CD4-positive, alpha-beta T cell treated with Interleukin-17A for 1 hour (primary cell): ENCODE measurements around the gene RHOXF2.
"Not testable (repeated sequence)": the region's sequence is repeated elsewhere in the genome, so short reads cannot be mapped to it uniquely, and the experiment has no call there.

Experiments used
- DNase-seq: peaks from one replicate; pipeline ENCODE4 v3.0.0-alpha.2; 2020

The RHOXF2 gene, protein sequence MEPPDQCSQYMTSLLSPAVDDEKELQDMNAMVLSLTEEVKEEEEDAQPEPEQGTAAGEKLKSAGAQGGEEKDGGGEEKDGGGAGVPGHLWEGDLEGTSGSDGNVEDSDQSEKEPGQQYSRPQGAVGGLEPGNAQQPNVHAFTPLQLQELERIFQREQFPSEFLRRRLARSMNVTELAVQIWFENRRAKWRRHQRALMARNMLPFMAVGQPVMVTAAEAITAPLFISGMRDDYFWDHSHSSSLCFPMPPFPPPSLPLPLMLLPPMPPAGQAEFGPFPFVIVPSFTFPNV

DNA sequence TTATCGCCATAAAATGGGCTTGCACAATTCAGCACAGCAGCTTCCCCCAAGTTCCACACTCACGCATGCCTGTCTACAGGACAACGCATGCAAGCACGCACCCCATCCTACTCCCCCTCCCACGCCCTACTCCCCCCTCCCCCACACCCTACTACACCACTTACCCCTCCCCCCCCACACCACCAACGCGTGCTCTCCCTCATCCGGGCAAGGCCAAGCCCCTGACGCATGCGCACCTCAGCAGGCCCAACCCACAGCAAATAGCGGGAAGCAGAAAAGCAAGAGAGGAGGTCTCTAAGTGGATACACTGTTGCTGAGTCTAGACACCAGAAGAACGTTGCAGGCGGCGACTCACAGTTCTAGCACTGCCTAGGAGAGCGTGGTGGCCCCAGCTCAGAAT, at the start of gene RHOXF2:
TSS of gene RHOXF2 (plus strand) at position 301 of the 400 bp plus-strand sequence. CDS start 138 bp downstream, outside the sequence.
- not testable (repeated sequence) for DNase-seq

DNA sequence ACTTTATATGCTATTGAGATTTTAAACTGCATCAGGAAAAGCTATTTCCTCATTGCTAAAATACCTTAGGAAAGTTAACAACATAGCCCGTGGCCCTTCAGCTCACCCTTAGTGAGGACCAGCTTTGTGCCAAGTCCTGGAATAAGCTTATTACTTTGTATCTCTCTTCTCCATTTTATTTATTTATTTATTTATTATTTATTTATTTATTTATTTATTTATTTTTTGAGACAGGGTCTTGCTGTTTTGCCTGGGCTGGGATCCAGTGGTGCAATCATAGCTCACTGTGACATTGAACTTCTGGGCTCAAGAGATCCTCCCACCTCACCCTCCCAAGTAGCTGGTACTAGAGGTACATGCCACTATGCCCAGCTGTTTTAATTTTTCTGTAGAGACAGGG, 49.0 kb upstream of the RHOXF2 start:
- no peak for DNase-seq

DNA sequence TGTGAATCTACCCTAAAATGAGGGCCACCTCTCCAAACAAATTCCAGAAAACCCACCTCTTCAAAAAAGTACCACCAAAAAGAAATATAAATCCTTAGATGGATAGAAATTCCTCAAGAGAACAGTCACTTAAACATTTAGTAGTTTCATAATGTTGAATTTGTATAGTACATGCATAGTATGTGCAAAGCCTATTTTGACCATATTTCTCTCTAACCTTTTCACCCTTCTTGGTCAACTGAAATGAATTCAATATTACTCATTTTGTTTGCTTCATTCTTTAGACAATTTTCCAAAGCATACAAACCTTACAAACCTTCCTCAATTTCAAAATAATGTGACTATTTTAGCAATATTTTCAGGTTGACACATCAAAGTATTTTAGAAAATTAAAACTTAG, 46.8 kb upstream of the RHOXF2 start:
- no peak for DNase-seq

DNA sequence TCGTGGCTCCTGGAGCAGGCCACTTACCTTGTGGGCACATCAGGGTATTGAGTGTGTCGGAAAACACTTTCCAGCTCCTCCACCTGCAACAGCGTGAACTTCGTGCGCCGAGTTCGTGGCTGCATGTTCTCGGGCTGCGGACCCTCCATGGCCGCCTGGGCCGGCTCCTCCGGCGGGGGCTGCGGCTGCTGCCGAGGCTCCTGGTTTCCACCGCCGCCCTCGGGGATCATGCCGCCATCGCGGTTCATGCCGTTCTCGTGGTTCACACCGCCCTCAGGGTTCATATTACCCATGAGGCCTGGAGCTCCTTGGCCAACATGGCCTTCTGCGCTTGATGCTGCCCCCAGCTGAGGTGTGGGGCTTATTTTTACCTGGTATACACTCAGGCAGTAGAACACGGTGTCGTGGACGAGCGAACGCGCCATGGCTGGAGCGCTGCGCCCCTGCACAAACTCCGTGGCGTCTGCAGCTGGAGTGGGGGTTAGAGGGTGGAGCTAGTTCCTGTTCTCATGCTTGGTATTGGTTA, 42.9 kb upstream of the RHOXF2 start, which contains the start of gene RHOXF1:
TSS of gene RHOXF1 (minus strand) at position 476 of the 526 bp plus-strand sequence. CDS start at position 425, 51 bp downstream.
- no peak for DNase-seq

DNA sequence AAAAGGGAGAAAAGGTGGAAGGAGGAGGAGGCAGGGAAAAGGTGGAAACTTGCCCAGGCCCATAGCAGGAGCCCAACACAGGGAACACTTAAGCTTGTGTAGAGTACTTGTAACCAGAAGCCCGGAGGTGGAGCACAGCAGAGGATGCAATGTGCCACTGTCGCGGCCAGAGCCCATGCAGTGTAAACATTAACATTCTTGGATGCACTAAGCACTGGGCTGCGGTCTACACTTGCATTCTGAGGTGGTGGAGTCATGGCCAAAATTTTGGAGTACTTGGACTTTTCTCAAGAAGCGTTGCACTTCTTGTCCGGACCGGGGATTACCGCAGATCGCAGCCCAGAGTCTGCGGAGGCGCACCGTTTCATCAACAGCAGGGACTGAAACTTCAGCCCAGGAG, 38.2 kb upstream of the RHOXF2 start:
- no peak for DNase-seq

DNA sequence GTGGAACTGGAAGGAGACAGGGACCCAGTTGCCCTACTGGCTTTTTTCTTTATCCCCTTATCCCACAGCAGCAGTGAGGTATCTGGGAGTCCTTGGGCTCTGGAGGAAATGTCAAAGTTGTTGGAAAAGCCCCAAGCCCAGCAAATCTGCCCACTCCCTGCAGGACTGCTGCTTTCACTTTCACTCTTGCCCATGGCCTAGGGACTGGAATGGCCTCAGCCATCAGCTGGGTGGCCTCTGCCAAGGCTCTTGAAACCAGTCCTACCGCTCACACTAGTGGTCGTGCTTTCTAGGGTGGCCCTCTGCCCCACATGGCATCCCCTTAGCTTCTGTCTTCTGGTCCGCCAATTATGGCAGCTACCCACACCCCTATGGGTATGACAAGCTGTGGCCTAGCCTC, 33.0 kb upstream of the RHOXF2 start:
- DNase-seq: no peak

DNA sequence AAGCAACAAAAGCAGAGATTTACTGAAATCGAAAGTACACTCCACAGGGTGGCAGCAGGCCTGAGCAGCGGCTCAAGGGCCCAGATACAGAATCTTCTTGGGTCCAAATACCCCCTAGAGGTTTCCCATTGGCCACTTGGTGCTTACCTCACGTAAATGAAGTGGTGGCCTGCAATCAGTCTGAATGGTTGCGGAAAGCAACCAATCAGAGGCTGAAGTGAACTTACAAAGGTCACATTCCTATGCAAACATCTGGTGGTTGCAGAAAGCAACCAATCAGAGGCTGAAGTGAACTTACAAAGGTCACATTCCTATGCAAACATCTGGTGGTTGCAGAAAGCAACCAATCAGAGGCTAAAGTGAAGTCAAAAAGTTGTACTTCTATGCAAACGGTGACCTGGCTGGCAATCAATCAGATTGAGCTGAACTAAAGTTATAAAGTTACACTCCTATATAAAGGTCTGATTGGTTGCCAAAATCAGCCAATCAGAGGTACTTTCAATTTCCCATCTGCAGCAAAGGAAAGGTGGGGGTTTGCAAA, 30.0 kb upstream of the RHOXF2 start:
- DNase-seq: not testable (repeated sequence)

DNA sequence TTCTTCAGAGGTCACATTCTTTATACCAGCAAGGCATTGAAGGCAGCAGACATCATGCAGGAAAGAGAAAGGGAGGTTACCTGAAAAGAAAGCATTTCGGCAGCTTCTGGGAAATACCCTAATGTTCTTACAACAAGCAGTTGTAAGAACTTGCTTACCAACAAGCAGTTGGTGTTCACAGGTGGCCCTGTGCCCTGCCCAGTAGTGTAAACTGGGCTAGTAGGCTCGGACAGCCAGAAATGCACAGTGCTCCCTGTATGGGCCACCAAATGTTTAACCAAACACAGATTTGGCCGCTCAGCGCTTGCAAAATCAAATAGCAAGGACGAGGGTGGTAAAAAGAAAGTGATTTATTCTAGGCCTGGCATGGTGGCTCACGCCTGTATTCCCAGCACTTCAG, 22.3 kb upstream of the RHOXF2 start:
- DNase-seq: no peak

DNA sequence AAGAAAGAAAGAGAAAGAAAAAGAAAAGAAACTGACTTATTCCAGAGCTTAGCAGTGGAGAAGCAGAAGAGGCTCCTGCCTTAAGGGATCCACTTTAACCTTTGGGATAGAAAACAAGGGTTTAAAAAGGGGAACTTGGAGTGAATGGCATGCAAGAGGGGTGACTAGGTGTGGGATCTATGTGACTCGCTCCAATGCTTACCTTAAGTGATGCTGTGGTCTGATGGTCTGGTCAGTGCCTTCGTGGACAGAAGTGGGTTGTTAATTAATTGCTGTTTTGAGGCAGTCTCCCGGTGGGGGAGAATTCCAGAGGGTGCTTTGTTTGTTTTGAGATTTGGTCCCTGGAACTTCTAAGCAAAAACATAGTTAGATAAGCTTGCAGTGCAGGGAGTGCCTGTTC, 21.6 kb upstream of the RHOXF2 start:
- DNase-seq: no peak

DNA sequence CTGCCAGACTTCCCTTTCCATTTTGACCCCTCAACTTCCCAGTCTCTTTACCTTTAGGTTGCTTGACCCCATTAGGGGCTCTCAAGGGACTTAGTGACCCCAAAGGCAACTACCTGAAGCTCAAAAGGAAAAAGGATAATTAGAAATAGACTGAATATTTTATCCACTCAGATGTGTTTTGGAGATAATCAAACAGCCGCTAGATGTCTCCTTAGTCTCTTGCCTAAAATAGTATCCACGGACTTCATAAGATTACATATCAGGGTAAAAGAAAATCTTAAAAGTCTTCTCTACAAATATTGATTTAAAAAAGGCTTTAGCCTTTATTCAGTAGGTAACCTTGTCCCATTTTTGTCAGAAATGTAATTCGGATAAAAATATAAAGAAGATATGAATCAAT, 21.0 kb upstream of the RHOXF2 start:
- DNase-seq: no peak

DNA sequence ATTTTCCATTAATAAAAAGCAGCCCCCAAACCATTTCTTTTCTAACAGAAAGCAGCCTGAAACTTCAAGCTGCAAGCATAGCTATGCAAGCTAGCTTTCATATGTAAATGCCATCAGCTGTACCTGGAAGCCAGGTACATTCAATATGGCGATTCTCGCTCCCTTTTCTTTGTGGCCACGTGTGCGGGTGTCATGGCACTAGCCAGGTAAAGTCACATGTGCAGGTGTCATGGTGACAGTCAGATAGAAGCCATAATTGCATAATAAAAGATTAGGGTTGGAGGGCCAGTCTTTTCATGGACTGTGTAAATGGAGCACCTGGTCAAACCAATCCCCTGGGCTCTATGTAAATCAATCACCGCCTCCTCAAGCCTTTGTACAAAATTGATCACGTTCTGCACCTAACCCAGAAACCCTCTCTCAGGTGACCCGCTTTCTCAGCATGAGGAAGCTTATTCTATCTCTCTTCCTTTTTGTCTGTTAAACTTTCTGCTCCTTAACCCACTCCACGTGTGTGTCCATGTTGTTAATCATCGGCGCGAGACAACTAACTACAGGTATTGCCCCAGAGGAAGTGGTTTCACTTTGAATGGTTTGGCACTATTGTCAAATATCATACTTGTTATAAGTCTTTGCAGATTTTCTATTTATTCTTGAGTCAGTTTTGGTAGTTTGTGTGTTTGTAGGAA, 18.0 kb upstream of the RHOXF2 start:
- DNase-seq: no peak

DNA sequence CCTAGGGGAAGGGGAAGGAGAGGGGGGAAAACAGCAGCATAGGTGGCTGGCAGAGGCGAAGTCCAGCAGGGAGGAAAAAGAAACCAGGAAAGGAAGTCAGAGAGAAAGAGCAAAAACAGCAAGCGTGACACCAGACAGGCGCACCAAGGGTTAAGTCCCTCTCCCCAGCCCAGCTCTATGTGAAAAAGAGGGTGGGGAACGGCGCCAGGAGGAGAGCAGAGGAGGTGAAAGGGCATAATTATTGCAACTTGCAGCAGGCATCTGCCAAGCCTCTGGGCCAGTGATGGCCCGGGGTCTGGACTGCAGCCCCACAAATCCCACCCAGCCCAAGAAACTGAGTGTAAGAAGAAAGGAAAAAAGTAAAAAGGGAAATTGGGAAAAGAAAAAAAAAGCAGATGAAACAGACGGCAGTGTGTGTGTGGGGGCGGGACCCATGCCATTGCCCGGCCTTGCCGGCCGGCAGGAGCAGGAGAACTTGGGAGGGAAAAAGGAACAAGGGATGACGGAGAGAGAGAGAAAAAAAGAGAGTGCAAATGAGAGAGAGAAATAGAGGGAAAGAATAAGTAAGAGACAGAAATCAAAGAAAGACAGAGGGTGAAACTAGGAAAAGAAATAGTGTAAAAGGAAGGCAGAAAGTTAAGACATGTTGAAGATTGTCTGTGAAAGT, 14.1 kb upstream of the RHOXF2 start:
- DNase-seq: no peak

DNA sequence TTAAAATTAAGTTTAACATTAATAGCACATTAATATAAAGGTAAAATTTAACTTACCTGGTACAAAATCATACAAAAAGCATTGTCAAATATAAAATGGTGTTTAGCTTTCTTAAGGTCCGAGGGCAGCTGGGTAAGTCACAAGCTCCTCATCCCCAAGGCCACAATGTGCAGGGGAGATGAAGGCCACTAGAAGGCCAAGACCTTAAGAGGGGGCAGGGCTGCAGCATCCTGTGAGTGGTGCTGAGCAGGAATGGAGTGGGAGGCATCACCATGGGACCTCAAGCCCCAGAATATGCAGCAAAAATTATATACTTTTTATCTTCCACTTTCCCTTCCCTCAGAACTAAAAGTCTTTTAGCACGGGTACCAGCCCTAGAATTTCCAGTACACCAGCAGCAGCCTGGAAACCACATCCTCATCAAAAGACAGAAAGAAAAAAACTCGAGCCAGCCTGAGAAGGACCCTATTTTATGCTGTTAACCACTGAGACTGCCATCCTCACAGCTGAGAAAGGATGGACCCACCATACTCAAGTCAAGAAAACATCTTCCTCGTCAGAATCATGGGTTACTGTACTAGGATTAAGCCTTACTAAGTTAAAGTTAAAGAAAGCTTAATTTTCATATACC, 13.0 kb upstream of the RHOXF2 start:
- no peak for DNase-seq

DNA sequence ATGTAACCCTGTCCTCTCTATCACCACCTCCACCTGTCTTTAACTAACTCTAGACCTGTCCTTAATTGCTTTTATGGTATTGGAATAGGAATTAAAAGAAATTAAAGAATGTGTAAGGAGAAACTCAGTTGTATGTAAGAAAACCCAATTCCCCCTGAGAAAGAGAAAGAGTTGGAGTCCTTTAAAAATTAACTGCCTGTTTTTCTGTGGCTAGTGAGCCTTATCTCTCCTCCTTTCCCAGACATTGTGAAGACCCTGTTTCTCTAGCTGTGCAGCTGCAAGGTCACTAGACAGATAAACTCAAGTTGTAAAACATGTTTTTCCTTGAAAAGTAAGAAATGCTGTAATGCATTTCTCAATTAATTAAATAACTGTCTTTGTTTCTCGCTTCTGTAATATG, 12.1 kb upstream of the RHOXF2 start:
- not testable (repeated sequence) for DNase-seq

DNA sequence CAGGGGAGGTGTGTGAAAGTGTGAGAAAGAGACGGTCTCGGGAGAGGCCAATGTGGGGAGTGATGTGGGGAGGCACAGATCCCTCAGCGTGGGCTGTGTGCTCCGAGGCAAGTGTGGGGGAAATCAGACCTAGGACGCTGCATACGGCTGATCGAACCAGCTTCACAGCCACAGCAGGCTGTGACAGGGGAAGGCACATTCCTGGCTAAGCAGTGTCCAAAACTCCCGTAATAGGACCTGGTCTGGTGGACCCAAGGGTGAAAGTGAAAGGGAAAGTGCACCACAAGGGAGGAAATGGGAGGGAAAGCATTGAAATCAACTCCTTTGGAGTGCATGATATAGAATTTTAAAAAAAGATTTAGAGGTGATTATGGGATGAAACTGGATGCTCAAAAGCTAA, 10.9 kb upstream of the RHOXF2 start:
- no peak for DNase-seq

DNA sequence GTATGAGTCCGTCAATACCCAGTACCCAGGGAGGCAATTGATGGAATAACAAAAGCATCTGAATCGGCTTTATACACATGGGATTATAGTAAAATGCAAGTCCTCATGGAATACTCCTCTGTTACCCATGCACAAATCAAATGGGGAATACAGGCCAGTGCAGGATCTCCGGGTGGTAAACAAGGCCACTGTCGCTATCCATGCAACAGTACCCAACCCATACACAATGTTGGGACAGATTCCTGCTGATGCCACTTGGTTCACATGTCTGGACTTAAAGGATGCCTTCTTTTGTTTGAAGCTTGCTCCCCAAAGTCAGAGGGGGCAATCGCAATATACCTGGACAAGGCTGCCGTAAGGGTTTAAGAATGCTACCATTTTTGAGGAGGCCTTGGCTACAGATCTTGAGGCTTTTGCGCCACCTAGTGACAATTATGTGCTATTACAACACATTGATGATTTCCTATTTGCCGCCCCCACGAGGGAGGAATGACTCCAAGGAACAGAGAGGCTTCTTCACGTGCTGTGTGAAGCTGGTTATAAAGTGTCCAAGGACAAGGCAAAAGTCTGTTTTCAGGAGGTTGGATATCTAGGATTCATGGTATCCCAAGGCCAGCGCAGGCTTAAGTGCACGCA, 8.2 kb upstream of the RHOXF2 start:
- not testable (repeated sequence) for DNase-seq

DNA sequence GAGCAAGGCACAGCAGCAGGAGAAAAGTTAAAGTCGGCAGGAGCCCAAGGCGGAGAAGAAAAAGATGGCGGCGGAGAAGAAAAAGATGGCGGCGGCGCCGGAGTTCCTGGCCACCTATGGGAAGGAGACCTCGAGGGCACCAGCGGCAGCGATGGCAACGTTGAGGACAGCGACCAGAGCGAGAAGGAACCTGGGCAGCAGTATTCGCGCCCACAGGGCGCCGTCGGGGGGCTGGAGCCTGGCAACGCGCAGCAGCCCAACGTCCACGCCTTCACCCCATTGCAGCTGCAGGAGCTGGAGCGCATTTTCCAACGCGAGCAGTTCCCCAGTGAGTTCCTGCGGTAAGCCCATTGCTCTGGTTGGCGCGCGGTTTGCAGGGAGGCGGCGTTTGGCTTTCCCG, 673 bp downstream of the RHOXF2 start:
- DNase-seq: not testable (repeated sequence)

DNA sequence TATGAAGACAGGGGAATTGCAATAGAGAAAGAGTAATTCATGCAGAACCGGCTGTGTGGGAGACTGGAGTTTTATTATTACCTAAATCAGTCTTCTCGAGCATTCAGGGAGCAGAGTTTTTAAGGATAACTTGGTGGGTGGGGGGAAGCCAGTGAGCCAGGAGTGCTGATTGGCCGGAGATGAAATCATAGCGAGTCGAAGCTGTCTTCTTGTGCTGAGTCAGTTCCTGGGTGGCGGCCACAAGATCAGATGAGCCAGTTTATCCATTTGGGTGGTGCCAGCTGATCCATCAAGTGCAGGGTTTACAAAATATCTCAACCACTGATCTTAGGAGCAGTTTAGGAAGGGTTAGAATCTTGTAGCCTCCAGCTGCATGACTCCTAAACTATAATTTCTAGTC, 34.8 kb downstream of the RHOXF2 start:
- DNase-seq: not testable (repeated sequence)

DNA sequence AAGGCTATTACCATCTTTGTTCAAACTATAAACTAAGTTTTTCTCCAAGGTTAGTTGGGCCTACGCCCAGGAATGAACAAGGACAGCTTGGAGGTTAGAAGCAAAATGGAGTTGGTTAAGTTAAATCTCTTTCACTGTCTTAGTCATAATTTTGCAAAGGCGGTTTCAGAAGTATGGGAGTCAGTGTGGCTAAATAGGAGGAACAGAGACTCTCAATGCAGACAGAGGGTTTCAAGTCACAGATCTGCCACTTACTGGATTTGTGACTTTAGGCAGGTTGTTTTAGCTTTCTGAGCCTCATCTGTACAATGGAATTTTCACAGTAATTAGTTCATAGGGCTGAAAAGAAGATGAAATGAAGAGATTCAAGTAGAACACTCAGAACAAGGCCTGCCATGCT, 35.3 kb downstream of the RHOXF2 start:
- not testable (repeated sequence) for DNase-seq

DNA sequence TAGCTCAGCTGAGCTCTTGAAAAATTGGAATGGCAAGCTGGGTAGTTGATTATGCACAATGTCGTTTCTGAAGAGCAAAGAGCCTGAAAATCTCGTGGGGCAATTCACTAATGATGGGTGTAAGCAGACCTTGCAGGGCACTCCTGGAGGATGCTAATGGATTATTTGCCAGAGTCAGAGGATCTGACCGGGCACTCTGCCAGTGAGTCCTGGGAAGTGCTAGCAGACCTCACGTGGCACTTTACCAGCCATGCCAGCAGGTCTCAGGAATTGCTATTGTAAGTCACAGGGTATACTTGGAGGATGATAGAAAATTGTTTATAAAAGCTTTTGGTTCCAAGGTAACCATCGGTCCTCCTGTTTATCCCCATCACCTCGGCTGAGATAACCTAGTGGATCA, 37.4 kb downstream of the RHOXF2 start:
- not testable (repeated sequence) for DNase-seq

DNA sequence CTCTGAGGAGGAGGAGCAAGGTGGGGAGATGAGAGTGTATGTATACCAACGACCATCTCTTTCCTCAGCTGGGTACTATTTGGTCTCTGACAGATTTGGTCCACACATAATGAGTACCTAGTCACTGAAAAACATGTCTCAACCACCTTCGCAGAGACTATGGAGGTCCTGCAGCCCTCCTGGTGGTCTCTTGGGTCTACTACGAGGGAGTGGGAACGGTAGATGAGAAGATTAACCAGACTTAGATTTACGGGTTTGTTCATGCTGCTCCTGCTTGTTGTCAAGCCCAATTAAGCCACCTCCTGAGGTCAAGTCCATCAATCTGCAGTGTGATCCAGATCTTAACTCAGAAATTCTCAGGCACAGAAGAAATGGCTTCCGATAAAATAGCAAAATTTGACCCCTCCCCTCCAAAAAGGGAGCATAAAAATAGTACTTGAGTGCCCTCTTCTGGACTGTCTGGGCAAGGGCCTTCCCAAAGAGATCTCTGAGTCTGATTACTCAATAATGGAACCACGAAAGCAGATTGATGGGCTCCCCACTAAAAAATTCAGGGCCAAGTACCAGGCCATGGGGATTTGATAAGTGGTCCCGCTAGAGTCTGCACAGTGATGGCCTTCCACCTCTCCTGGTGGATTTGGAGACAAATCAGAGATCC, 38.3 kb downstream of the RHOXF2 start:
- DNase-seq: not testable (repeated sequence)

DNA sequence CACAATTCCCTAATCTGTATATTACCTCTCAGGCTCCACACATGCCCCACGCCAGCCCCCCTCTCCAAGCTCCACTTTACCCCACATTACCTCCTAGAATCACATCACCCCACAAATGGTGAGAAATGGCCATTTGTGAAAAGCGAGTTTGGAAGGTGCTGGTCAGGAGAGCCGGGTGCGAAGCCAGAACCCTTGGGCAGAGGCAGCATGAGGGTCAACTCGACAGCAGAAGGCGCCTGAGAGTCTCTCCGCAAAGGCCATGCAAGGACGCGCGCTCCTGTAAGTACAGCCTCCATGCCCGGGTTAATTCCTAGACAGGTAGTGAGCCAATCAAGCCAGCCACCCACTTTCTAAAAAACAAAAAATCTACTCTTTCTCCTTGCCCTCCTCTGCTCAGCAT, 42.4 kb downstream of the RHOXF2 start:
- DNase-seq: no peak
